Transverse colon (tissue), 4 donors: Measurements from ENCODE around the gene ZNF485. TPM values are rescaled to one million over a fixed set of nuclear protein-coding genes. Genes with fewer than 3 reads are reported as not detected.

ENCODE experiments used
- DNase-seq: peaks from one replicate; pipeline ENCODE4 v3.0.0-alpha.2; 2019
- H3K27ac ChIP-seq, 4 donors: fragments of 200-600 bp; sonication (generic); 2 replicates each; pipeline ENCODE4 v1.5.1; 2016 to 2018; ENCODE audit warnings: inconsistent platforms in 4 of 4
- H3K27me3 ChIP-seq: fragments of 200-600 bp; sonication (generic); 2 replicates; pipeline ENCODE4 v1.5.1; 2017; ENCODE audit warnings: inconsistent platforms
- H3K36me3 ChIP-seq, 4 donors: fragments of 200-600 bp; sonication (generic); 2 replicates each; pipeline ENCODE4 v1.5.1; 2017 to 2019; ENCODE audit warnings: inconsistent platforms in 4 of 4
- H3K4me1 ChIP-seq, 4 donors: fragments of 200-600 bp; sonication (generic); 2 replicates each; pipeline ENCODE4 v1.5.1; 2017 to 2020; ENCODE audit warnings: inconsistent platforms in 4 of 4
- H3K4me3 ChIP-seq, 4 donors: fragments of 200-600 bp; sonication (generic); 1 replicate in 1 of 4; 2 replicates in 3 of 4; pipeline versions ENCODE4 v1.5.1 to v1.6.1; 2017 to 2019; ENCODE audit warnings: inconsistent platforms in 4 of 4
- H3K9me3 ChIP-seq, 2 donors: fragments of 200-600 bp; sonication (generic); 2 replicates each; pipeline ENCODE4 v1.5.1; 2017 to 2019; ENCODE audit warnings: inconsistent platforms in 2 of 2
- EP300 ChIP-seq: sonication (generic); formaldehyde crosslinking; IDR thresholded peaks from one replicate; pipeline ENCODE4 v1.6.1; 2017; ENCODE audit warnings: antibody characterized with exemption, low read depth
- POLR2A ChIP-seq: fragments of 450-650 bp; IDR thresholded peaks from one replicate; pipeline ENCODE4 v1.6.1; 2016; ENCODE audit warnings: antibody characterized with exemption, mild to moderate bottlenecking, moderate library complexity
- POLR2AphosphoS5 ChIP-seq, 3 donors: sonication (generic); formaldehyde crosslinking; IDR thresholded peaks; one replicate each; pipeline ENCODE4 v1.6.1; 2016; ENCODE audit warnings: antibody characterized with exemption in 3 of 3
- WGBS, 2 donors: methylation state at CpG; one replicate each; pipeline ENCODE4 v1.1.5; 2018; ENCODE audit warnings: low coverage in 1 of 2; 5-methylcytosine and 5-hydroxymethylcytosine counted together
- in situ Hi-C, 4 donors: fragments of 200-750 bp; cut with MboI; loops; one replicate each; pipeline versions ENCODE4 v1.15.0 to v1.15.1; 2017; ENCODE audit warnings: low sequenced_read_pairs in 3 of 4, low pct_ligation_motif_present in 1 of 4, low pct_unique_long_range_greater_than_20kb in 1 of 4
- intact Hi-C: fragments of 100-400 bp; cut with DNase I; formaldehyde crosslinking; loops from one replicate; pipeline ENCODE4 v1.15.1; 2023; ENCODE audit warnings: low total_unique reads
- total RNA-seq, 4 donors: library from RNA; depleted of rRNA; stranded (reverse); fragments of >200 nt; gene quantifications; one replicate each; pipeline ENCODE4 v1.1.0, GENCODE V29; 2016
- TF ChIP-seq, protein P1 (sequence below), 5 experiments: fragments of 200-600 bp in 3 of 5; fragments of 450-650 bp in 2 of 5; sonication (generic) in 3 of 5; IDR thresholded peaks; 1 replicate in 2 of 5; 2 replicates in 3 of 5; pipeline ENCODE4 v1.5.1; 2016 to 2017; ENCODE audit warnings: antibody characterized with exemption in 5 of 5, inconsistent platforms in 3 of 5, mild to moderate bottlenecking in 2 of 5, moderate library complexity in 1 of 5

The ZNF485 gene
- total RNA-seq, 4 donors from 2014 or later: 1.4 to 4.1 TPM; not detected in 2

DNA sequence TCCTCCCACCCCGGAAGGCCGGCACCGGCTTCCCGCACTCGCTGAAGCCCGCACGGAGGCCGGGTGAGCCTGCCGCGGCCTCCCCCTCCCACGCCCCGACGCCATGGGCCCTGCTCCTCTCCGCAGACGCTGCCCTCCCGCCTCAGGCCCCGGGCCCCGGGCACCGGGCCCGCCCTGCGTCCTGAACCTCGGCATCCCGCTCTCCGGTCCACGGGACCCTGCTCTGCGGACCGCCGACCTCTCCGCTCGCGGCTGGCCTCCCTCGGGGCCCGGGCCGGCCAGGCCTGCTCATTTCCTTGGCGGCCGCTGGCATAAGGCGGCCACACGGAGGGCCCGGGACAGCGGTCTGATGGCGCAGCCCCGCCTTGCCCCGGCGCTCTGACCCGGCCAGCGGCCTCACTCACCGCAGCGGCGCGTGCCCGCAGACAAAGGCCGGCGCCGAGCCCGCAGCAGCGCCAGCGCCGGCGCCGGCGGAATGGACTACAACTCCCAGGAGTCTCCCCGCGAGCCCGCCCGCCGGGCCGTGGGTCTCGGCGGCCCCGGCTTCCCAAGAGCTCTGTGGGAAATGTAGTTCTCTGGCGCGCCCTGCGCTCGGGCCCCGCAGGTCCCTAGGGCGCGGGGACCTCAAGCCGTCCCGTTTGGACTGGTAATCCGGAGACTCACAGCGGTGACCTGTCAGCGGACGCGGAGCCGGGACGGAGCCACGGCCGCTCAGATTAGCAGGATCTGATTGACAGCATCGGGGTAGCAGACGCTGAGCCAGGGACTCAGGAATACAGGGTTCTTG, 42.4 kb downstream of the ZNF485 start, which contains the start of gene ZNF32:
ZNF32 (minus strand) TSS at position 484 of the 787 bp plus-strand sequence. CDS start 2,748 bp downstream, outside the sequence.
- peaks cover 0 to 32% (median 14%) of the 10 kb centered on the region in 4 donors for H3K36me3 ChIP-seq
- in situ Hi-C loops (no loop called here), intact Hi-C loops (no loop called here)
- 1% methylated on average over 89 of the region's 90 CpGs; no CpG with 5 or more reads in 1 of the 2 donors for WGBS, 2 donors
- no peaks in the 10 kb centered on the region for H3K27me3 ChIP-seq
- peak within 1 kb of the TSS; percentile 83 to 86 (median 84) for H3K27ac ChIP-seq
- H3K4me1 ChIP-seq: peaks cover 0 to 12% (median 9%) of the 10 kb centered on the region in 4 donors
- H3K4me3 ChIP-seq: peak within 1 kb of the TSS; percentile 87 to 91 (median 90)
- TF ChIP-seq POLR2A (no peak), EP300 (no peak), POLR2AphosphoS5 (IDR thresholded peaks at IDR 0.05) (peak in 2 of 3 donors; percentile 24 to 37)
- TF ChIP-seq, protein P1, sequence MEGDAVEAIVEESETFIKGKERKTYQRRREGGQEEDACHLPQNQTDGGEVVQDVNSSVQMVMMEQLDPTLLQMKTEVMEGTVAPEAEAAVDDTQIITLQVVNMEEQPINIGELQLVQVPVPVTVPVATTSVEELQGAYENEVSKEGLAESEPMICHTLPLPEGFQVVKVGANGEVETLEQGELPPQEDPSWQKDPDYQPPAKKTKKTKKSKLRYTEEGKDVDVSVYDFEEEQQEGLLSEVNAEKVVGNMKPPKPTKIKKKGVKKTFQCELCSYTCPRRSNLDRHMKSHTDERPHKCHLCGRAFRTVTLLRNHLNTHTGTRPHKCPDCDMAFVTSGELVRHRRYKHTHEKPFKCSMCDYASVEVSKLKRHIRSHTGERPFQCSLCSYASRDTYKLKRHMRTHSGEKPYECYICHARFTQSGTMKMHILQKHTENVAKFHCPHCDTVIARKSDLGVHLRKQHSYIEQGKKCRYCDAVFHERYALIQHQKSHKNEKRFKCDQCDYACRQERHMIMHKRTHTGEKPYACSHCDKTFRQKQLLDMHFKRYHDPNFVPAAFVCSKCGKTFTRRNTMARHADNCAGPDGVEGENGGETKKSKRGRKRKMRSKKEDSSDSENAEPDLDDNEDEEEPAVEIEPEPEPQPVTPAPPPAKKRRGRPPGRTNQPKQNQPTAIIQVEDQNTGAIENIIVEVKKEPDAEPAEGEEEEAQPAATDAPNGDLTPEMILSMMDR (IDR thresholded peaks at IDR 0.05): no peak
- H3K9me3 ChIP-seq: peaks cover 23 to 33% of the 10 kb centered on the region in 2 donors
- peak; percentile 84 for DNase-seq

DNA sequence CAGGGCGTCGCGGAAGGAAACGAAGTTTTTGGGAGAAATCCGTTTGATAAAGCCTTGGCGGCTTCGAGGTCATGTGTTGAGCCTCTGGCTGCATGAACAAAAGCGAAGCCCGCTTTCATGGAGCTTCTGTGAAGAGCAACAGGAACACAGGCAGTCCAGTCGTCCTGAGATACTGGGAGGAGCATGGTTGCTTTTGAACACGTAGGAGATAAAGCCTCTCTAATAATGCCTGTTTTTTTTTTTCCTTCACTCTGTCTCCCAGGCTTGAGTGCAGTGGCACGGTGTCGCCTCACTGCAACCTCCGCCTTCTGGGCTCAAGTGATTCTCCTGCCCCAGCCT, 42.9 kb downstream of the ZNF485 start:
- no peak for DNase-seq
- WGBS, 2 donors: 18 to 24% methylated on average over 4 to 14 of the region's 14 CpGs
- Histone ChIP-seq H3K27me3 (no peaks in the 10 kb centered on the region), H3K4me1 (peaks cover 0 to 12% (median 9%) of the 10 kb centered on the region in 4 donors), H3K4me3 (peak overlapping the region; percentile 87 to 91 (median 90)), H3K27ac (peak overlapping the region; percentile 83 to 86 (median 84)), H3K36me3 (peaks cover 0 to 26% (median 11%) of the 10 kb centered on the region in 4 donors), H3K9me3 (peaks cover 18 to 27% of the 10 kb centered on the region in 2 donors)
- TF ChIP-seq EP300: no peak
- TF ChIP-seq POLR2AphosphoS5 (IDR thresholded peaks at IDR 0.05): no peak
- TF ChIP-seq, protein P1 (IDR thresholded peaks at IDR 0.05): no peak
- no peak for TF ChIP-seq POLR2A
- intact Hi-C loops: no loop called here
- in situ Hi-C loops: no loop called here

DNA sequence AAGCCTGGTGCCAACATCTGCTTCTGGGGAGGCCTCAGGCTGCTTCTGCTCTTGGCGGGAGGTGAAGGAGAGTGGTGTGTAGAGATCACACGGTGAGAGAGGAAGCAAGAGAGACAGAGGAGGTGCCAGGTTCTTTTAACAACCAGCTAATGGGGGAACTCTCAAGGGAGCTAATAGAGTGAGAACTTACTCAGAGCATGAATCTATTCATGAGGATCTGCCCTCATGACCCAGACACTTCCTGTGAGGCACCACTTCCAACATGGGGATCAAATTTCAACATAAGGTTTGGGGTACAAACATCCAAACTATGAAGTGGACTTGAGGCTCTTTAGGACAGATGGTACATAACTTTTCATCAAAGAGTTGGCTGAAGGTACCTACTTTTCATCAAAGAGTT, 47.5 kb downstream of the ZNF485 start:
- Histone ChIP-seq H3K27me3 (no peaks in the 10 kb centered on the region), H3K27ac (no peak overlapping the region), H3K4me3 (no peak overlapping the region), H3K9me3 (no peaks in the 10 kb centered on the region), H3K36me3 (no peaks in the 10 kb centered on the region), H3K4me1 (peaks cover 0 to 6% (median 3%) of the 10 kb centered on the region in 4 donors)
- in situ Hi-C loops: no loop called here
- WGBS, 2 donors: 70 to 100% methylated on average over 1 to 2 of the region's 2 CpGs
- intact Hi-C loops: no loop called here
- DNase-seq: no peak
- TF ChIP-seq POLR2AphosphoS5 (IDR thresholded peaks at IDR 0.05) (no peak), EP300 (no peak), POLR2A (no peak)
- TF ChIP-seq, protein P1 (IDR thresholded peaks at IDR 0.05): no peak

DNA sequence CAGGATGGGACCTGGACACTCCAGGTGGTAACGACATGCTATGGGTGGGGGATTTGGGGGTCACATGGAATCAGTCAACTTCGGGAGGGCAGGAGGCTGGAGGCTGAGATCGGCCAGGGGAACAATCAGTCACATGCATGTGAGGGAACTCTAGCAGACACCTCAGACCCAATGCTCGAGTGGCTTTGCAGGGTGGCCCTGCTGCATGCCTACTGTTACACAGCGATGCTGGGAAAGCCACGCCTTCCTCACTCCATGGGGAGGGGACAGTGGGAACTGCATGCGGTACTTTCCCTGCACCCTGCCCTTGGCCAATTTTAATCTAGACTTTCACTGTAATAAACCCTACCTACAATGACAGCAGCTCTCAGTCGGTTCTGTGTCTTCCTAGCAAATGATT, 49.1 kb downstream of the ZNF485 start:
- no peak for DNase-seq
- intact Hi-C loops (no loop called here), in situ Hi-C loops (no loop called here)
- TF ChIP-seq, protein P1 (IDR thresholded peaks at IDR 0.05): no peak
- TF ChIP-seq POLR2AphosphoS5 (IDR thresholded peaks at IDR 0.05) (no peak), EP300 (no peak), POLR2A (no peak)
- WGBS, 2 donors: 81% methylated on average over 8 of the region's 8 CpGs; no CpG with 5 or more reads in 1 of the 2 donors
- Histone ChIP-seq H3K4me3 (no peak overlapping the region), H3K27ac (no peak overlapping the region), H3K4me1 (no peaks in the 10 kb centered on the region), H3K36me3 (no peaks in the 10 kb centered on the region), H3K27me3 (no peaks in the 10 kb centered on the region), H3K9me3 (no peaks in the 10 kb centered on the region)
